WI38 (cell line): ENCODE data around the gene CEP83.

ENCODE experiments used
- H3K4me3 ChIP-seq: 2 replicates; pipeline ENCODE4 v1.5.1; 2011; ENCODE audit warnings: low read depth, mild to moderate bottlenecking, control low read depth, low read length
- TF ChIP-seq, protein P1 (sequence below): IDR thresholded peaks from 2 replicates; pipeline ENCODE4 v1.5.1; 2012; ENCODE audit warnings: low read depth, mild to moderate bottlenecking, control low read depth, low read length

CEP83 gene

DNA sequence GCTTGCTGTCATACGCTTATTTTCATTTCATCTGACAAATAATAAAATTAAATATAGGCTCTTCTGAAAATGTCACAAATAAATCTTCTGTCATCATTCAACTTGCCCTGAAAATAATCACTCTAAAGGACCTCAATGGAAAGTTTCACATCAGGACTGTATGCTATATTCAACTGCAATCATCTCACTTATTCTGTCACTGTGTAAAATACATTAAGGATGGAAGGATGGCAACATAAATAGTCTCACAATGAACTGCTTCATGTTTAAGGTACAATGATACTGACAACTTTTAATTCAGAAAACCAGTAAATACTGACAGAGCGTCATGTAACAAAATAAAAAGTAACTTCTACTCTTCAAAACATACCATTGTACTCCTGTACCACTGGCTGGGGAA is 82.1 kb downstream of the CEP83 start:
- TF ChIP-seq, protein P1, sequence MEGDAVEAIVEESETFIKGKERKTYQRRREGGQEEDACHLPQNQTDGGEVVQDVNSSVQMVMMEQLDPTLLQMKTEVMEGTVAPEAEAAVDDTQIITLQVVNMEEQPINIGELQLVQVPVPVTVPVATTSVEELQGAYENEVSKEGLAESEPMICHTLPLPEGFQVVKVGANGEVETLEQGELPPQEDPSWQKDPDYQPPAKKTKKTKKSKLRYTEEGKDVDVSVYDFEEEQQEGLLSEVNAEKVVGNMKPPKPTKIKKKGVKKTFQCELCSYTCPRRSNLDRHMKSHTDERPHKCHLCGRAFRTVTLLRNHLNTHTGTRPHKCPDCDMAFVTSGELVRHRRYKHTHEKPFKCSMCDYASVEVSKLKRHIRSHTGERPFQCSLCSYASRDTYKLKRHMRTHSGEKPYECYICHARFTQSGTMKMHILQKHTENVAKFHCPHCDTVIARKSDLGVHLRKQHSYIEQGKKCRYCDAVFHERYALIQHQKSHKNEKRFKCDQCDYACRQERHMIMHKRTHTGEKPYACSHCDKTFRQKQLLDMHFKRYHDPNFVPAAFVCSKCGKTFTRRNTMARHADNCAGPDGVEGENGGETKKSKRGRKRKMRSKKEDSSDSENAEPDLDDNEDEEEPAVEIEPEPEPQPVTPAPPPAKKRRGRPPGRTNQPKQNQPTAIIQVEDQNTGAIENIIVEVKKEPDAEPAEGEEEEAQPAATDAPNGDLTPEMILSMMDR = no peak
- H3K4me3 ChIP-seq = no peak overlapping the region

DNA sequence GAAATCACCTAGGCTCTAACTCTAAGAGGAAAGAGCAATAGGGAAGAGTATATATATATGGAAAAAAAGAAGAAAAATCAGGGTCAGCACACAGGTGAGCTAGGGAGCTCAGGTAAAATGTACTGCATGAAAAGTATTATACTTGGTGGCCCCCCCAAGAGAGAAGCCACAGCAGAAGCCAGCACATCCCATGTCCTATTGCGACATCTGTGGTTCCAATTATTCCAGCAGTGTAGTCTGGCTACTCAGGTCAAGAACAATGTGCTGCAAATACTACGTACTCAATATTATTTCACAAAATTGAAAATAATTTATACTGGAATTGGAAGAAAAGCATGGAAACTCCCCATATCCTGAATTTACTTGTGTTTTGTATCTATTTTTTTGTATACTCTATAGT is 85.5 kb downstream of the CEP83 start:
- TF ChIP-seq, protein P1 = no peak
- no peak overlapping the region for H3K4me3 ChIP-seq

DNA sequence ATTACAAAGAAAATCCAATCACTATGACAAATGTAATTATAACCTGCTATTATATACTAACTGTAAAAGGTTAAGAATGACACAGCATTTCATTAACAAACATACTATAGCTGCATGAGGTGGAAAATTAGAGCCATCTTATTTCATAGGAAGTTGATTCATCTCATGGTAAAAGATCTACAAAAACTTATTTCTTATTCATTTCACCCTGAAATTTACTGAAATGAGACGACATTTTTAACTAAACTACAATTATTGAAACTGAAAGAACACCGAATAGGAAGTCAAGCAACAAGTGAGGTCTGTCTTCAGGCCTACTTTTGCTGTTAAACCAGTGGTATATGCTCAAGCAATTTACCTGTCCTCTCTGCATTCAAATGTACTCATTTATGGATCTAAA is 87.2 kb downstream of the CEP83 start:
- no peak overlapping the region for H3K4me3 ChIP-seq
- TF ChIP-seq, protein P1 = no peak

DNA sequence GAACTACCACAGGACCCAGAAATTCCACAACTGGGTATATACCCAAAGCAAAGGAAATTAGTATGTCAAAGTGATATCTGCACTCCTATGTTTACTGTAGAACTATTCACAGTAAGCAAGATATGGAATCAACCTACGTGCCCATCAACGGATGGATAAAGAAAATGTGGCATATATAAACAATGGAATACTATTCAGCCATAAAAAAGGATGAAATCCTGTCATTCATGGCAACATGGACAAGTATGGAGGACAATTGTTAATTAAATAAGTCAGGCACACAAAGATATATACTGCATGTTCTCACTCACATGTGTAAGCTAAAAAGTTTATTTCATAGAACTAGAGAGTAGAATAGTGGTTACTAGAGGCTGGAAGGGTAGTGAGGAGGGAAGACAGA is 97.0 kb downstream of the CEP83 start:
- no peak overlapping the region for H3K4me3 ChIP-seq
- TF ChIP-seq, protein P1 = no peak

DNA sequence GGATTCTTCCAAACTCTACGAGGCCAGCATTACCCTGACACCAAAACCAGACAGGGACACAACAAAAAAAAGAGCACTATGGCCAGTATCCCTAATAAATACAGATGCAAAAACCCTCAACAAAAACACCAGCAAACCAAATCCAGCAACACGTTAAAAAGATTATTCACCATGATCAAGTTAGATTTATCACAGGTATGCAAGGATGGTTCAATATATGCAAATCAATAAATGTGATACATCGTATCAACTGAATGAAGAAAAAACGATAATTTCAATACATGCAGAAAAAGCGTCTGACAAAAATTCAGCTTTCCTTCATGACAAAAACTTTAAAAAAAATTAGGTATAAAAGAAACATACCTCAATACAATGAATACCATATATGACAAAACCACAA is 99.9 kb downstream of the CEP83 start:
- TF ChIP-seq, protein P1 = no peak
- no peak overlapping the region for H3K4me3 ChIP-seq

DNA sequence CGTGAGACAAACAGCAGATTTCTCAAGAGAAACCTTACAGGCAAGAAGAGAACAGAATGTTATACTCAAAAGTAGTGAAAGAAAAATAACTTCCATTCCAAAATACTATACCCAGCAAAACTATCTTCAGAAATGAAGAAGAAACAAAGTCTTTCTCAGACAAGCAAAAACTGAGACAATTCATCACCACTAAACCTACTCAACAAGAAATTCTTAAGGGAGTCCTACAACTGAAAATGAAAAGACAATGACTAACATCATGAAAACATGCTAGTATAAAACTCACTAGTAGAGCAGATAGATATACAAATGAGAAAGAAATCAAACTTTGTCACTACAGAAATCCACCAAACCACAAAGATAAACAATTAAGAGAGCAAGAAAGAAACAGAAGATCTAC is 106.5 kb downstream of the CEP83 start:
- TF ChIP-seq, protein P1 = no peak

DNA sequence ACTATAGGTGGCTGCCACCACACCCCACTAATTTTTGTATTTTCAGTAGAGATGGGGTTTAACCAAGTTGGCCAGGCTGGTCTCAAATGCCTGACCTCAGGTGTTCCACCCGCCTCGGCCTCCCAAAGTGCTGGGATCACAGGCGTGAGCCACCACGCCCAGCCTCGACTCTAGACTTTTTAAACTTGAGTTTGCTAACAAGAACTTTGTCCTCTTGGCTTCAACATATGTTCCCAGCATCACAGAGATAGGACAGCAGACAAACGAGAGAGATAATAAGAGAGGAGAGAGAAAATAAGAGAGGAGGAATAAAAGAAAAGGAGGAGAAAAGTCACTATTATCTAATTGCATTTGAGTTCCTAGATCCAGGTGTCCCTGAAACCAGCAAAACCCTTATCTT is 119.1 kb downstream of the CEP83 start:
- TF ChIP-seq, protein P1 = no peak
- H3K4me3 ChIP-seq = no peak overlapping the region

More for the DNA sequence above, 106.5 kb downstream of the CEP83 start:
- H3K4me3 ChIP-seq = no peak overlapping the region
